ENCODE measurements around the gene ACVRL1.

- TF ChIP-seq POLR2A (IDR thresholded peaks at IDR 0.05) (no peak), POLR2AphosphoS5 (IDR thresholded peaks at IDR 0.05) (no peak)
Measured at GRCh38 chr12:51867796-51868428, 39.4 kb upstream of the ACVRL1 start.
